ENCODE measurements around the gene PLXDC2.

The PLXDC2 gene

DNA sequence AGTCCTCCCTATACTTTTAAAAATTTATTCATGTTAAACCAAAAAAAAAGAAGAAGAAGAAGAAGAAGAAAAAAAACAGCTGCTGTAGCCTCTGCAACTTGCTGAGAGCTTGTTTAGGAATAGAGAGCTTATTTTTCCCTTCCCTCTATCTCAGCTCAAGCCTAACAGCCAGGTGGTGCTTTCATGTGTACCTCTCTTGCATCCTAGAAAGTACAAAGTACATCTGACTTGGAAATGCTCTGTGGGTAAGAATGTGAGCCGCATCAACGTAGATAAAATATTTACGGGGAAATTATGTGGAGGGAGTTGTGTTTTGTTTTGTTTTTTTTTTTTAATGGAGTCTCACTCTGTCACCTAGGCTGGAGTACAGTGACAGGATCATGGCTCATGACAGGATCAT is 99.6 kb downstream of the PLXDC2 start:
- FAIRE-seq = no peak

DNA sequence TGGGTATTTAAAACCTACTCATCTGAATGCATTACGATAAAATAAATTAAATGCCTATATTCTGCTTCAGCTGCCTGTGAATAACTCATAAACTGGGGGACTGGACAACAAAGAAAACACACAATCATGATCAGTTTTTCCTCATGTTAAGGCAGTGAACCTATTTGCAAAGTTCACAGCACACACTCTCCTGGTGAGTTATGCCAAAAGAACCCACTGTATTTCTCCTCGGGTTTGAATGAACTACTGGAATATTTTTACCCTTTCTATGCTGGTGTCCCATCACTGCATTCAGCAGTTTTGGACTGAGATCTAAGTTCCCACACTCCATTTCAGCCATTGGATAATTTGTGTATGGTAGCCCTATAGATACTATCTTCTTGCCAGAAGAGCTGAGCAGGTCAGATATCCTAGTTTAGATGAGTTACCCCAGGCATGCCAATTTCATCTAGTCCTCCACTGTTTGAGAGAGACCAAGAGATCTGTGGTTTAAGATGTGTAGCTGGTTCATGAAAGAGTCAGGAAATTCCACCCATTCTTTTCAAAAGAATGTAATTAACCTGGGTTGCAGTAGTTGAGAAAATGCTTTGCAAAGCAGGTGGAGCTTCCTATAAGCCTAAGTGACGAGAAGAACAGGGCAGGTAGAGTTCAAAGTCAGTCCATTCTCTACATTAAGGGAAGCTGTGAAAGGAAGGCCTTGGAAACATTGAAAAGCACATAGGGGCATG is 101.7 kb downstream of the PLXDC2 start:
- FAIRE-seq = no peak

DNA sequence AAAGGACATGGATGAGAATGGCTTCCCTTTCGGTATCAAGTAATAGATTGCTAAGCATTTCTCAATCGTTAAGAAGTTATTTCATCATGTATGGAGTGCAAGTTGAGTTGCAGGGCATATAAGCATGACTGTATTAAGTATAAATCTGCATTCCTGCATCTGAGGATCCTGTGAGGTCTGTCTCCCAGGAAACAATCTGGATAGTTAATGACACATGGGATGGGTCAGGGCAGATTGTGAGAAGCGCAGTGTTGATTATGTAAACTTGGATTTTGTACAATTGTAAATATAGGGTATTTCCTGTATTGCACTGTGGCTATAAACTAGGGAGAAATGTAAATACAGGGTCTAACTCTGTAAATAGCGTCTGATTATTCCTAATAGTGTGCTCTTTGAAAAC is 102.6 kb downstream of the PLXDC2 start:
- no peak for FAIRE-seq

DNA sequence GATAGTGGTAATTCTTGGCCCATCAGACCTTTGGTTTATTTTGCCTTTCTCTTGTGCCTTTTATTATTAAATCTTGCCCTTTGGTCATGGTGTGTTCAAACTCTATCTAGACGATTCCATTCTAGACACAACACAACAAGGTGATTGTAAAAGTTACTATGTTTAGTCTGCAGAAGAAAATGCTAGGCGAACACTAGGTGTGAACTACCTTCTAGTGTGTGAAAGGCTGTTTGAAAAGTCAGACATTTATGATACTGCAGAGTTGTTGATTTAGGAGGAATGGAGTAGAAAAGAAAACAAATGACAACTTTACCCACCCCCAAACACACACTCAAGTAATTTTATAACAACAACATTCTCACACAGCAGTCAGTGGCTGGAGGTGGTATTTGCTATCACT is 103.4 kb downstream of the PLXDC2 start:
- no peak for FAIRE-seq

DNA sequence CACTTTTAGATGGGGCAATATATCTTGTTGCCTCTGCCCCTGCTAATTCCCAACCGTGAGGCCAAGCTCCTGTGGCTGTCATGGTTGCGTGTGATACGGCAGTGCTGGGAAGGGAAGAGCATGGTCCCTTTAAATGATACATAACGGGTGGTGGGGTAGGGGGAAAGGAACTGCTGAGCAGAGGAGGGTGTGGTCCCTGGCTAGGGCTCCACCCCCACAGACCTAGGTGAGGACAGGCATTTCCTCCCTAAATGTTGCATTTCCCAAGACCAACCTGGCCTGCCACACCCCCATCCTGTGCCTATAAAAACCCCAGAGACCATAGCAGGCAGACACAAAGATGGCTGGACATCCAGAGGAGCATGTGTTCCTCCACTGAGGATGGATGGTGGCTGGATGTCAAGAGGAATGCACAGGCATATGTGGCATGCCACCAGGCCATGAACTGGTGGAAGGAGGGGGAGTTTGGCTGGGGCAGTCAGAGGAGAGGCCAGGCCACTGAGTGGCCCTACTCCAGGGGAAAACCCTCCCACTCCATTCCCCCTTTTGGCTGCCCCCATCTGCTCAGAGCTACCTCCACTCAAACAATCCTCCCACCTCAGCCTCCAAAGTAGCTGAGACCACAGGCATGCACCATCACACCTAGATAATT is 104.0 kb downstream of the PLXDC2 start:
- FAIRE-seq = no peak

DNA sequence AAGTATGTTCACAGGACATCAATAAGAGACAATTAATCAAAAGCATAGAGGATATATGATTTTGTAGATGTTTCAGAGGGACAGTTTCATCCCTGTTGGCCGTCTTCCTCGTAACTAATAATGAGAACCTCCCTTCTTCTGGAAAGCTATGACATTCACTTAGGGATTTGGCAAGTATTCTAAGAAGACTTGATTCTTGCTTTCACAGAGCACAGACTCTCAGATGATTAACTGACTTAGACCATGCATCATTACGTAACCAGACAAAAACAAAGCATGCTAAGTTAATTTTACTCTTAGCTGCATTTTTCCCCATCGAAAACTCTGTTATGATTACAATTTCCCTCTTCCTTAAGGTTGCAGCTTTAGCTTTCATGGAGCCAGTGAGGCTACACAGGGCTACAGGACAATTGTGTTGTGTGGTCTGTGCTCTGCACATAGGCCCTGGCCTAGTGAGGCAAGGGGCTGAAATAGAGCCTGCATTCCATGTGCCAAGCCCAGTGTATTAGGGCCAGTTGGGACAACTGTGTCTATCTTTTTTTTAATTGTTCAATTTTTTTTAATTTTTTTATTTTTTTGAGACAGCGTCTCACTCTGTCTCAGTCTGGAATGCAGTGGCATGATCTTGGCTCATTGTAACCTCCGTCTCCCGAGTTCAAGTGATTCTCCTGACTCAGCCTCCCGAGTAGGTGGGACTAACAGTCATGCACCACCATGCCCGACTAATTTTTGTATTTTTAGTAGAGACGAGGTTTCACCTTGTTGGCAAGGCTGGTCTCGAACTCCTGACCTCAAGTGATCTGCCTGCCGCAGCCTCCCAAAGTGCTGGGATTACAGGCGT is 105.3 kb downstream of the PLXDC2 start:
- no peak for FAIRE-seq

DNA sequence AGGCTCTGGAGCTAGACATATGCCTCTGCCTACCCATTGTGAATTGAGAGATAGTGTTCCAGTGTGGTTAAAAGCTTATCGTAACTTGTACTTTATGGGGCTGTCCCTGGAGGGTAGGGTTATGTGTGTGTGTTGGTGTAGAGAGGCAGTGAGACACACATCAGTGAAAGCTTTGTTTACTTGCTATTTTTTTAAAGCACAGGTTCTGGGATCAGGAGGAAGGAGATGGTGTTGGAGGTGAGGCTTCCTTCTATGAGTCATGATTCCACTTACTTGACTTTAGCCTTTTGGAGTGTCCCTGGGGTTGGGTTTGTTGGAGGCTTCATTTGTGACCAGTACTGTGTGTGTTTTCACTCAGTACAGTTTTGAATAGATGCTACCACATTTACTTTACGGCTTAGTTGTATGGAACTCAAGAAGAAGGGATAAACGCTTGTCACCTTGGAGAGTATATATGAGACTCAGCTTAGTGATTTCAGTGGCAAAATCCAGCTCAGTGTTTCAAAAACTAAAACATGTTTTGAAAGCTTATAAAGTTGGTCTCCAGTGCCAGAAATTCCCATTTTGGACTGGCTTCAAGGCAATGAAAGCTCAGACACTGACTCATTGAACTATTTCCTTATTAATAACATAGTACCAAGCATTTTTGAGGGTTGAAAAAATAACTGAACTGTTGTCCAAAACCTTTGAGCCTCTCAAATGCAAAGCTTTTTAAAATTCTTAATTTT is 106.2 kb downstream of the PLXDC2 start:
- FAIRE-seq = no peak

DNA sequence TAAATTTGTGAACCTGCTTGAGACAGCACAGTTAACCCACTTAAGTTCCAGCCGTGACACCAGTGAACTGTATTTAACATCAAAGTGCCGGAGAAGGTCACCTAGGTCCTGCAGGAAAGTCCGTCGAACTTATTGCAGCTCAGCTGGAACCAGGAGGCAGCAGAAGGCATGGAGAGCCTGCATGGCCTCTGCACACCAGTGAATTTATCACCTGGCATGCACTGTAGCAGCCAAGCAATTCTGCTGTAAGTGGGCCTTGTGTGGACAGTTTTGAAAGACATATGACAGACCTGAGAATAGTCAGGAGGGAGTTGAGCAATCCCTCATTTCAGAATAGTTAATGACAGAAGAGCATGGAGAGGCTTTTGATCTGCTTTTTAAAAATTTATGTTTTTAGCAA is 108.8 kb downstream of the PLXDC2 start:
- no peak for FAIRE-seq

DNA sequence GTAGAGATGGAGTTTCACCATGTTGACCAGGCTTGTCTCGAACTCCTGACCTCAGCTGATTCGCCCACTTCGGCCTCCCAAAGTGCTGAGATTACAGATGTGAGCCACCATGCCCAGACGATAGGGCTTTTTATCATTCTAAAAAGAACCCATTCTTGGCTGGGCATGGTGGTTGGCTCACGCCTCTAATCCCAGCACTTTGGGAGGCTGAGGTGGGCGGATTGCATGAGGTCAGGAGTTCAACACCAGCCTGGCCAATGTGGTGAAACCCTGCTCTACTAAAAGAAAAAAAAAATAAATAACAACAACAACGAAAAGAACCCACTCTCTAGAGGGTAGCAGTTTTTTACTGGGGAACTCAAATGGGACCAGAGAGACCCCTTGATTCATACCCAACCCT is 112.7 kb downstream of the PLXDC2 start:
- no peak for FAIRE-seq

DNA sequence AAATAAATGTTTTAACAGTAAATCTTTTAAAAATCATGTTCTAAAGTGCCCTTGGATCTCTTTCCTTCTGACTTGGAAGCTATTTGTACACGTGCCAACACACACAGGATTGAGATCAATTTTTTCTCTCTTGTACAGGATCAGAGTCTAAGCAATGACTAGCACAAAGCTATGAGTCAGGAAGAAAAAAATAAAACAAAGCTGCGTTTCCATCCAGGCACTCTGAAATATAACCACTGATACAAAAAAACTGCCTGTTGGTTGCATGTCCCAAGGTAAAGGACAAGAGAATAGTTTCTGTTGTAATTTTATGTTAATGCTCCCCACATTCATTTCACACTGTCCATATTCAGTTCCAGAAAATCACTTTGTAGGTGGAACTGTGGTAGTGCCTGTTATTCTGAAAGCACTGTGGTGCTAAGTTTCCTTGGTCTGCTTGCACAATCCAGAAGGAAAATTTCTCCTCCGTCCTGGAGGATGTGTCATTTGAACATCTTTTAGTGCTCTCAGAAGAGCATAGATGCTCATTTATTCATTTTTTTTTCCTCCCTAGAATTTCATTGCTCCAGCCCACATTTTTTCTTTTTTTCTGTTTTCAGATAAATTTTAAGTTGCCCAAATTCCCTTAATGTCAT is 113.4 kb downstream of the PLXDC2 start:
- no peak for FAIRE-seq

DNA sequence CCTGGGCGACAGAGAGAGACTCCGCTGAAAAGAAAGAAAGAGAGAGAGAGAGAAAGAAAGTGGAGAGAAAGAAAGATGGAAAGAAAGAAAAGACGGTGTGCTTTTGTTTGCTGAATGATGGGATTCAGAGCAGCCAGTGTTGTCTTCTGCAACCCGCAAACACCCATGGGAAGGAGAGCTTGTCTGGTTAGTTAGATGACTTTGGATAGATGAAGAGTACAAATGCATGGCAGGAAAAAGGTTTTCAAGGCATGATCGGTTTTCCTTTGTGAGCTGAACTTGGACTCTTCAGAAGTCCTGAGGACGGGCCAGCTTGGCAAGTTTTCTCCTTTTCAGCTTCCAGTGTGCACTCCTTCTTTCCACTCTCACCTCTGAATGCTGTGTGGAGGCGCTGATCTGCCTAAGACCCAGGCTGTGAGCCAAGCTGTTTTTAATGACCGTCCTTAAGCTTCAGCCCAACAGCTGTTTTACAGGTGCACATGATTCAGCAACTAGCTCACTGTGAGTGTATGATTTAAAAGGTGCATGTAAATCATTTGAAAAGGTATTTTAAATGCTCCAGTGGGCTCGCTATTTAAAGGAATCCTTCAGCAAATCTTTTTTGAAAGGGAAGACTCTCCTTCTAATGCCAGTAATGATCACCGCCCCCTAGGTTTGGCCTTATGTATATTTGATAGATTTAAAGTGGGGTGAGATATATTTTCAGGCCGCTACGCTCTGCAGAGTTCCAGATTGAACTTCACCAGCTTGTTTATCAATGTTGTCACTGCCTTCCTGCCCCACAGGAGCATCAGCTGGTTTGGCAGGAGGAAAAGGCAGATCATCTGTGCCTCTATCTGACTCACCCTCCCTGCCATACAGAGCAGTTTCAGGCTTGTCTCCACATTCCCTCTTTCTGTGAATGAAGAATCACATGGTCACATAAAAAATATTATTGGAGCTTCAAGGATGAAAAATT is 115.0 kb downstream of the PLXDC2 start:
- FAIRE-seq = no peak

DNA sequence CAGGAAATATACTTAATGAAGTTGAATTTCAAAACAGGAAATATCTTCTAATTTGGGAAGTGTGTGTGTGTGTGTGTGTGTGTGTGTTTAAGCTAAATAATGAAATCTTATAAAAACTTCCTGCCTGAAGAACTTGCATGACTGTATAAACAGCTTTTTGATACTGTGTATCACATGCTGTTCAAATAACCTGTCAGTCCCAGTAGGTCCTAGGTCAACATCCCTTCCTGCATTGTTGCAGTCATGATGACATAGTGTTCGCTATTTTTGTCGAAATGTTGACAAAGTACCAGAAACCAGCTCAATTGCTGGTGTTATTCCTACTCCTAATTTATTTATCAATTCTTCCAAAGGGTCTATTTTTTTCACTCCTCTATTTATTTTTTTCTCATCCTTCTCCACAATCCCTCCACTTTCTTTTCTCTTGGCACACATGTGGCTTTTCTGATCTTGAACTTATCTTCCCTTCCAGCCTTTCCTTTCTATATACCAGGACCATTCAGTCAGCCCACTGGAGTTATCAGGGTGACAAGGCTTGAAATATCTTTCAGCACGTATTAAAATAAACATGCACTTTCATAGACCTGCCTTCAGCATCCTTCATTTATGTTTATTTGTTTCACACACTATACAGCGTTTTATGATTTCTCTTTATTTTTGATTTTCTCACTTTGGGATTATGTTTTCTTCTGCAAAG is 115.8 kb downstream of the PLXDC2 start:
- no peak for FAIRE-seq

DNA sequence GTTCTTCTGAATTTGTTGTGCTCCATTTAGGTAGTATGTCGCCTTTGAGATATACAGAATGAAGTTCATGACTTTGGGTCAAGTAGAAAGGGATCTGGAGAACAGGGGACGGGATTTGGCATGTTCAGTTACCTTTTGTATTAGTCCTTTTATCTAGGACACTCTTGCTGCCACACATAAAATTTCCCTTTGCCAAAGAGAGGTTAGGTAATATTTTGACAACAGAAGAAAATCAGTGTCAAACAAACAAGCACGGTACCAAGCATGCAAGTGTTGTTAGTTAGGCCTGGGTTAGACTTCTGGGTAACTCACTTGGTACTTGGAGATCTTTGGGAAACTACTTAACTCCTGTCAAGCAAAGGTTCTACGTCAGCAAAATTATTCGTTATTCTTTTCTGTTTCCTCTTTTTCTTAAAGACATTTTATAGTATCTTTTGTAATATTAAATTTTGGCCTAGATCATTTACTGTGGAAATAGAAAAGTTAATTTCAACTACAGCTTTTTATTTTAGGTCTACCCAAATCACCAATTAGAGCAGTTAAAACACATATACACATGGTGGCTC is 116.7 kb downstream of the PLXDC2 start:
- no peak for FAIRE-seq

DNA sequence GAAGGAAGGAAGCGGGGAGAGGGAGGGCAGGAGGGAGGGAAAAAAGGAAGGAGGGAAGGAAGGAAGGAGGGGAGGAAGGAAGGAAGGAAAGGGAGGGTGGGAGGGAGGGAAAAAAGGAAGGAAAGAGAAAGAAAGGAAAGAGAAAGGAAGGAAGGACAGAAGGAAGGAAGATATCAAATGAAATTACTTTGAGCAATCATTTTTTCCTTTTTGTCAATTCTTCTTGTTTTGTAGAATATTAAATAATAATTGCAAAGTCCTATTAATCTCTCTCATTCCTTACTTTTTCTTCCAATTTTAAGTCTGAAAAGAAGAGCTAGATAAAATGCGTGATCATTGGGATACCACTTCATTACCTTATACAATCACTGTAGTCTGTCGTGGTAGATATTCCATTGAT is 117.5 kb downstream of the PLXDC2 start:
- no peak for FAIRE-seq

DNA sequence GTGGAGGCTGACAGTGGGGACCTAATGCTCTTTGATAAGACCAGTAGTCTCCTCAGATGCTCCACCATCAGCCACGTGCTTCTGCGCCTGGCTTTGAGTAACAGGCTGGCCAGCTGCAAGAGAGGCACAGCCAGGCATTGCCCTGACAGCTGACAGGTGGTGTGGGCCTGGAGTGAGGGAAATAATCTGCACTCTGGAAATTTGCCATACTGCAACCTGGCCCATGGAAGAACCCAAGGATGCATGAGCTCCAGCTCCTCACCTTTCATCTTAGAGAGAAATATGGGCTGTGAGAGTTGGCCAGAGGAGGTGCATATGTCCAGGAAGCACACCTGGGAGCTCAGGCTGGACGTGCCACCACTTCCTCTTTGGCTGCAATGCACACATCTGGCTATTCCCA is 118.9 kb downstream of the PLXDC2 start:
- no peak for FAIRE-seq

DNA sequence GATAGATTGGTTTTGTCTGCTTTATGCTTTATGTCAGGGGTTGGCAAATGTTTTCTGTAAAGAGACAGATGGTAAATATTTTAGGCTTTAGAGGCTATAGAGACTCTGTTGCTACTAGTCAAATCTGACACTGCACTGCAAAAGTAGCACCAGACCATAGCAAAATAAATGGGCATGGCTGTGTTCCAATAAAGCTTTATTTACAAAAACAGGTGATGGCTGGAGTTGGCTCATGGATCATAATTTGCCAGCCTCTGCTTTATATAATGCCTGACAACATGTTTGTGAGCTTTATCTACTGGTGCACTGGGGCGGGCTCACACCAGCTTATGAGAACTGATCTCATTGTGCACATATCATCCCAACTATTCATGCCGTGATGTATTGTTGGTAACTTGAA is 120.1 kb downstream of the PLXDC2 start:
- no peak for FAIRE-seq

DNA sequence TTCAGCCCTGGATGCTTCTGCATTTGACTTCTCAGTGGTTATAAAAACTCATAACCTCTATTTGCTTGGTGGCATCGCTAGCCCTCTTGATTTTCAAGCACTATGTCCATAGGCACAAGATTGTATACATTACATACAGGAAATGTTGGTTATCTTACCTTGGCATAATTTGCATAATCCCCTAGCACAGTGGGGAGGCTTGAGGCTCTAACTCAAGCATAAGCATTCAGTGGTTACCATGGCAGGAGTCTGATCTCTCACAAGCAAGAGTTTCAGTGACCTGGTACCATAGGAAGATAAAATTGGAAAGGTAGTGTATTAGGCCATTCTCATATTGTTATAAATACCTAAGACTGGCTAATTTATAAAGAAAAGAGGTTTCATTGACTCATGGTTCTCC is 121.8 kb downstream of the PLXDC2 start:
- no peak for FAIRE-seq

DNA sequence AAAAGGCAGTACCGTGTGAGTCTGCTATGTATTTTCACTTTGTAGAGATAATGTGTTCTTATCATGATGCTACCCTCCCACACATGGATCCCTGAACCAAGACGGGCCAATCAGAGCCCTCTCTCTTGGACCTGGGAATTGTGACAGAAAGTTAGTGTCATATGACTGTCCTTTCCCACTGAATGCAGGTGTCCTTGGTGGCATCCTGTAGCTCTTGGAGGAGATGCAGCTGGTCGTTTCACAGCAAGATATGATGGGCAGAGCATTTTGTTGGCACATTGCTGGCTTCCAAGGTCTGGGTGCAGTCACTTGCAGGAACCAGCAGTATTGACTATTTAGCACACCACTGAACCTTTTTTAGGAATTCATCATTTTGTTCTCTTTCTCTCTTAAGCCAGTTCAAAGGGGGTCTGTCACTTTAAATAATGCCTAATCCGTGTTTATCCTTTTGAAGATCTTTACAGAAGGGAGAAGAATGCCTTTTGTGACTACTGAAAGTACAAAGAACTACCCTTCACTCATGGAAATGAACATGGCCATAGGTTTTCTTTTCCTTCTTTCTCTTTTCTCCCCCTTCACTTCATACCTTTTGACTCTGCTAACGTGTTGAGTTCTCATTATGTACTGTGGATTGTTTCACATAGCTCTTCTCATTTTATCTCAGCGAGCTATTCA is 125.1 kb downstream of the PLXDC2 start:
- no peak for FAIRE-seq

DNA sequence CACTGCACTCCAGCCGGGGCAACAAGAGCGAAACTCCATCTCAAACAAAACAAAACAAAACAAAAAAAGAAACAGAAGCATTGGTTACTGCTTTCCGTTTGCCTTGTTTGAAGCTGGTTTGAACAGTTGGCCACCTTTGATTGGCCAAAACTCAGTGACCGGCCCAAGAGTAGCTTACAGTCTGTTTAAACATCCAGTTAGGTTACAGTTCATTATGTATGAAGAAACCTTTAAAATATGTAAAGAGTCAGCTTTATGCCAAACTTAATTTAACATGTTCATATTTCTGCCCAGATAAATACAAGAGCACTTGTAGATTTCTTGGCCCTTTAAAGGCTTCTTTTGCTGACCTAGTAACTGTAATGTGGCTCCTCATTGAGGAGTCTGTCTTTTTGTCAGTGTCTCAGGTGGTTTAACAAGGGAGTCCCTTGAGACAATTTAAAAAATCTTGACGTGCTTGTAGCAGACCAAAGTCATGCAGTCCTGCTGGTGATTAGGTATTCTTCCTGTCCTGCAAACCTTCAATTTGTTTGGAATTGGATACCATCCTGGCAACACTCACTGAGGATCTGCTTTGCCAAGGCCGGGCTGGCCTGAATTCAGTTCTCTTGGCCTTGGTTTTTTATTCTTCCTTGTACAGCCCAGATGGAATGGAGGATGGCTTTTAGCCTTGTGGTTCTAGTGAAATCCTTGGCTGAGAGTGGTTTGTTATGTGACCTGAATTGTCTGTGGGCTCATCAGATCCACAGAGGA is 128.9 kb downstream of the PLXDC2 start:
- no peak for FAIRE-seq

Measured in TTC549 (cell line).